ENCODE measurements around the gene CKM.

DNA sequence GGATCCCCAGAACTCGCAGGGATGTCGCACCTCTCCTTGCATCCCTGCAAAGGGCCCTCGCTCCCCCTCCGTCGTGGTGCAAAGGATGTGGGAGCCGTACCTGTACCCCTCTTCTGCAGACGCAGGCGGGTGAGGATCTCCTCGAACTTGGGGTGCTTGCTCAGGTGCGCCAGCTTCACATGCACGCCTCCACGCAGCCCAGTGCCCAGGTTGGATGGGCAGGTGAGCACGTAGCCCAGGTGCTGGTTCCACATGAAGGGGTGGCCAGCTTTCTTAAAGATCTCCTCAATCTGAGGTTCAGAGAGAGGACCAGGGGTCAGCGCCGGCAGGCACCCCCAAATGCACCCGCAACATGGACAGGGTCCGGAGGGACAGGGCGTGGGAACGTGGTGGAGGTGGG lies 15.3 kb downstream of the CKM start:
- no peak for TF ChIP-seq CTCF (IDR thresholded peaks at IDR 0.05; ENCODE audit: low read depth, low read length)
- TF ChIP-seq POLR2A (IDR thresholded peaks at IDR 0.05; ENCODE audit: extremely low read depth, insufficient read length) = no peak
- TF ChIP-seq MAX (IDR thresholded peaks at IDR 0.05; ENCODE audit: low read depth, low read length) = no peak
